GM12878 (cell line): Measurements from ENCODE around the gene HDAC5. TPM values are rescaled to one million over a fixed set of nuclear protein-coding genes. Genes with fewer than 3 reads are reported as not detected.

Experiments
- ATAC-seq: fragments of 200-7000 bp; cut with Tn5 transposase; 3 replicates; pipeline ENCODE4 v1.9.1; 2020; ENCODE audit warnings: mild to moderate bottlenecking, moderate library complexity
- BruUV-seq: library from RNA; stranded (reverse); fragments of 400-500 nt; replicated peaks from 2 replicates; lab custom pipeline; 2021; lab: Mats Ljungman, UMichigan
- CTCF ChIA-PET: fragments of 300-600 bp; sonication (Branson Sonifier 250); formaldehyde crosslinking; extraction: SDS; loops from one replicate; lab custom pipeline; 2021; ENCODE audit warnings: inconsistent platforms; lab: Yijun Ruan, JAX
- POLR2A ChIA-PET: fragments of 350-600 bp; formaldehyde crosslinking; extraction: SDS; loops from one replicate; lab custom pipeline; 2021; ENCODE audit warnings: inconsistent platforms; lab: Charles Lee
- RAD21 ChIA-PET: fragments of 300-600 bp; sonication (Branson Sonifier 250); formaldehyde crosslinking; loops from one replicate; lab custom pipeline; 2023; ENCODE audit warnings: antibody characterized with exemption; ENCODE audit not compliant: unreplicated experiment; lab: Charles Lee
- SMC1A ChIA-PET: fragments of 300-600 bp; sonication (Branson Sonifier 250); formaldehyde crosslinking; loops from one replicate; lab custom pipeline; 2023; ENCODE audit not compliant: unreplicated experiment, uncharacterized antibody; lab: Charles Lee
- DNase-seq: peaks from one replicate; pipeline ENCODE4 v3.0.0-alpha.2; 2011; ENCODE audit warnings: low read depth, low spot score
- FAIRE-seq: peaks from 3 replicates; lab custom pipeline; 2011; peaks lifted over from hg19 to GRCh38; lab: Jason Lieb, UNC
- H2AFZ ChIP-seq: 2 replicates; pipeline ENCODE4 v1.6.0; 2011; ENCODE audit warnings: low read depth, low read length, control low read depth; ENCODE audit not compliant: control insufficient read depth
- H3K27ac ChIP-seq: 2 replicates; pipeline ENCODE4 v1.5.1; 2011; ENCODE audit warnings: control low read depth; ENCODE audit not compliant: control insufficient read depth, insufficient read depth
- H3K27me3 ChIP-seq, 2 experiments: replicated peaks in 1 of 2; 2 replicates each; pipeline versions ENCODE4 v1.6.0 to v1.6.1; 2011; ENCODE audit warnings: low read length in 1 of 2; ENCODE audit not compliant: control insufficient read depth in 2 of 2, insufficient read depth in 2 of 2
- H3K36me3 ChIP-seq, 2 experiments: 2 replicates each; pipeline ENCODE4 v1.5.1; 2011; ENCODE audit warnings: low read length in 1 of 2; ENCODE audit not compliant: control insufficient read depth in 2 of 2, insufficient read depth in 2 of 2
- H3K4me1 ChIP-seq: 2 replicates; pipeline ENCODE4 v1.6.1; 2011; ENCODE audit warnings: mild to moderate bottlenecking, low read length, moderate library complexity, mixed read lengths; ENCODE audit not compliant: control insufficient read depth, insufficient read depth
- H3K4me2 ChIP-seq: 2 replicates; pipeline ENCODE4 v1.6.0; 2011; ENCODE audit warnings: control low read depth; ENCODE audit not compliant: control insufficient read depth, insufficient read depth
- H3K4me3 ChIP-seq: fragments of 200-600 bp; sonication (generic); 2 replicates; pipeline ENCODE4 v1.5.1; 2016
- H3K79me2 ChIP-seq: 2 replicates; pipeline ENCODE4 v1.6.0; 2011; ENCODE audit warnings: low read length; ENCODE audit not compliant: control insufficient read depth, insufficient read depth
- H3K9ac ChIP-seq: 2 replicates; pipeline ENCODE4 v1.8.0; 2011; ENCODE audit warnings: low read length, control low read depth, mixed read lengths; ENCODE audit not compliant: control insufficient read depth, insufficient read depth
- H3K9me3 ChIP-seq: replicated peaks from 3 replicates; pipeline ENCODE4 v1.5.1; 2011; ENCODE audit warnings: mild to moderate bottlenecking, low read length; ENCODE audit not compliant: control insufficient read depth, insufficient read depth
- H4K20me1 ChIP-seq: 2 replicates; pipeline ENCODE4 v1.6.0; 2011; ENCODE audit not compliant: control insufficient read depth, insufficient read depth
- JUND ChIP-seq: IDR thresholded peaks from 2 replicates; pipeline ENCODE4 v1.6.1; 2012; ENCODE audit warnings: low read depth, mild to moderate bottlenecking, low read length, improper control_type of control experiment, moderate library complexity
- SMC3 ChIP-seq: IDR thresholded peaks from 2 replicates; pipeline ENCODE4 v1.6.1; 2011; ENCODE audit warnings: low read length, improper control_type of control experiment, borderline replicate concordance
- WRNIP1 ChIP-seq: IDR thresholded peaks from 2 replicates; pipeline ENCODE4 v1.6.1; 2011; ENCODE audit warnings: low read depth, low read length, improper control_type of control experiment, borderline replicate concordance
- ZNF592 ChIP-seq: fragments of 450-650 bp; IDR thresholded peaks from 2 replicates; pipeline ENCODE4 v1.6.1; 2017; ENCODE audit warnings: mild to moderate bottlenecking, moderate library complexity
- WGBS: methylation state at CpG from one replicate; pipeline ENCODE4 v1.1.6; 2016; ENCODE audit warnings: low lambda C conversion rate; ENCODE audit not compliant: insufficient replicate concordance, insufficient coverage; ENCODE audit errors: missing lambda C conversion rate; 5-methylcytosine and 5-hydroxymethylcytosine counted together
- in situ Hi-C: fragments of 300-500 bp; cut with MboI; formaldehyde crosslinking; loops from 9 replicates; pipeline ENCODE4 v1.14.3; 2018; ENCODE audit warnings: mixed read lengths
- intact Hi-C: fragments of 100-400 bp; cut with micrococcal nuclease; formaldehyde crosslinking; loops from one replicate; pipeline ENCODE4 v1.14.2; 2022; ENCODE audit not compliant: unreplicated experiment
- polyA plus RNA-seq, 11 experiments: library from polyadenylated mRNA; depleted of rRNA in 4 of 11; unstranded in 6 of 11; stranded (reverse) in 5 of 11; fragments of >200 nt; fragmentation: Nextera tagmentation in 4 of 11; fragmentation: Illumina TruSeq in 1 of 11; extraction: Ambion mirVana in 4 of 11; extraction: Trizol in 1 of 11; gene quantifications; 1 replicate in 1 of 11; 2 replicates in 10 of 11; pipeline versions ENCODE4 v1.2.1 to v1.2.3, GENCODE V29; 2011 to 2016; ENCODE audit warnings: inconsistent platforms in 2 of 11, missing spikeins in 2 of 11, low read depth in 1 of 11
- total RNA-seq, 4 experiments: library from RNA; depleted of rRNA in 3 of 4; stranded (reverse); fragments of >200 nt in 3 of 4; fragmentation: Illumina TruSeq in 1 of 4; extraction: Trizol in 1 of 4; gene quantifications; 2 replicates each; pipeline versions ENCODE4 v1.2.1 to v1.2.3, GENCODE V29; 2013 to 2021

HDAC5 gene
- total and polyA plus RNA-seq, 10 of the 15 experiments (the other 5 are each of a cell fraction or from before 2014, with no cell fraction given), result 1.1 to 58.0 (median 27.3) TPM

GRCh38 chr17:44130693-44131349 lies 7.4 kb upstream of the HDAC5 start:
- ATAC-seq, result no peak

More at GRCh38 chr17:44130693-44131349, 7.4 kb upstream of the HDAC5 start:
- no peaks in the 10 kb centered on the region; a peak in 1 of 4 replicates for H3K27me3 ChIP-seq
- DNase-seq, result no peak
- H3K4me1 ChIP-seq, result peaks cover 9% of the 10 kb centered on the region
- H2AFZ ChIP-seq, result no peak overlapping the region
- H3K27ac ChIP-seq, result no peak overlapping the region
- no peaks in the 10 kb centered on the region for H4K20me1 ChIP-seq
- no peak overlapping the region for H3K4me3 ChIP-seq
- H3K9me3 ChIP-seq, result no peaks in the 10 kb centered on the region
- H3K36me3 ChIP-seq, result no peaks in the 10 kb centered on the region
- intact Hi-C loops (no loop called here), in situ Hi-C loops (no loop called here)
- no peaks in the 10 kb centered on the region for H3K79me2 ChIP-seq
- no peak for TF ChIP-seq JUND
- no peak for TF ChIP-seq WRNIP1
- no peak for TF ChIP-seq SMC3
- no peak for TF ChIP-seq ZNF592
- RAD21 ChIA-PET, result no interaction called here
- POLR2A ChIA-PET, result interaction anchor here (0.6 kb wide), 1 partner anchor 13 kb away, joined by 3 read pairs; no protein-coding TSS in a partner anchor
- FAIRE-seq, result no peak
- SMC1A ChIA-PET, result no interaction called here
- no TSS peak for BruUV-seq
- WGBS, result 84% methylated on average over 5 of the region's 5 CpGs
- no peak overlapping the region for H3K9ac ChIP-seq
- CTCF ChIA-PET, result no interaction called here
- no peak overlapping the region for H3K4me2 ChIP-seq
